MV-4-11 (cell line): ENCODE data around the gene FAM229B.
"Not testable (repeated sequence)": the region's sequence is repeated elsewhere in the genome, so short reads cannot be mapped to it uniquely, and the experiment has no call there.

Experiments
- DNase-seq: peaks from one replicate; lab custom pipeline; 2025; lab: John Stamatoyannopoulos, UW

FAM229B gene

DNA sequence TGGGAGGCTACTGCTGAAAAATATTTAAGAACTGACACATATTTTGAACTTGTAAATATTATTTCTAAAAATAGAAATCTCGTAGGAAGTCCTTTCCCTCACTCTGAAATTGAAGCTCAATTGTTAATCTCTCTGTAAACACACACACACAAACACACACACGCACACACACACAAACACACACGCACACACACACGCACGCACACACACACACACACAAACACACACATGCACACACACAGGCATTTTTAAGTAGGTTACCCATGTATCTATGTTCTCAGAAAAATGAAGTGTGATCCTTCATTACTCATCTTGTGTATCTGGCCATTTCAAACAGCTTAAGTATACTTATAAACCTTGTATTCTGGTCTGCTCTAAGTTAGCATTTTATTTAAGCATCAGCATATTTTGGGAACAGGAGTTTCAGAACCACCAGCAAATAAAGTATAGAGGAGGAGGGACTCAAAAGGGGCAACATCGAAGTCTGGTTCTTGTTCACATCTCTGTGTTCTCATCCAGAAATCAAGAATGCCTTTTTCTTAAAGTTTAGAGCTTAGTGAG is 21.9 kb upstream of the FAM229B start:
- no peak for DNase-seq

DNA sequence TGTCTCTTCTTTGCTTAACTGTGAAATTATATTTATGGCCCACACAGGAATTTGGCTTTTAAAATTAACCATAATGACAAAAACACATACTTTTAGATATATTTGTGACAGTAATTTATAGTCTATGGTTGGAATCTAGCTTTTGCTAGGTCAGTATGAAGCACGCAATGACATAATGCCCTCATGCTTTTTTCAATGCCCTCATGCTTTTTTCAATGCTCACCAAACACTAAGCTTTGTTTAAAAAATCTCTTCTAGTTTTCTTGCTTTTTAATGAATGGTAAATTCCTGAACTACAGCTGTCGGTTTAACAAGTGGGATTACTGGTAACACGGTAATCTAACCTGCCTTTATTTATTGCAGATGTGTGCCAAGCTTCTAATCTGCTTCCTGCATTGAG is 20.8 kb upstream of the FAM229B start:
- DNase-seq: no peak

- no peak for DNase-seq
Measured at GRCh38 chr6:112081569-112081968, 5.8 kb upstream of the FAM229B start.

DNA sequence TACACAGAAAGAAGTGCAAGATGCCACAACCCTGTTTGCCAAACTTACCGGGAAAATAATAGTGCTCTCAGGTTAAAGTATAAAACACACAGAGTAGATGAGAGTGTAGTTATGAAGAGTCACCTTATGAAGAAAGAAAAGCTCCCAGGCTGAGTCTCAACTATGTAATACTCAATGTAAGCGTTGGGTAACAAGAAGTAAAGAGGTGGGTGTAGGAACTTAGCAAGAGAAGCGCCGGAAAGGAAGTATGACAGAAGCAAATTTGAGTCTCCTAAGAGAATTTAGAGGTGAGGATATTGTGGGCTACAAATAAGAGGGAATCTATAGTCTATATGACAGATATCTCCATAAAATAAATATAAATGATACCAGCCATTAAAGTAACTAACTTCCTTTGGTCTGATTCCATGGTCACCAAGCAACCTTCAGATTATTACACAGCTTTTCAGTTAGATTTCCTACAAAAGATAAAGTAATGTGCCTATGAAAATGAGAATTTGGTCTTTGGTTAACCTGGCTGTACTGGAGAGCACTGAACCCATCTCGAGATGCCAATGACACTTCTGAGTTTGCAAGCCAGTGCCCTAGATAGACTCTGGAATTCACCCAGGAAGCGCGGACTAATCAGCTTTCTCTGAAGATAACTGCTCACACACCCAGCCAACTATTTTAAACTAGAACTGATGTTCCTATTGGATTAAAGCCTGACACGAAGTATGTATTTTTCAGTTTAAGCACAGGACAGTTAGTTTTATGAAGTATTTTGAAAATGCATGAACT is 1.9 kb upstream of the FAM229B start:
- no peak for DNase-seq

GRCh38 chr6:112086744-112087135 is 651 bp upstream of the FAM229B start:
- peak; percentile 49 for DNase-seq

- DNase-seq: no peak
Measured at GRCh38 chr6:112087916-112088315, 525 bp downstream of the FAM229B start.

DNA sequence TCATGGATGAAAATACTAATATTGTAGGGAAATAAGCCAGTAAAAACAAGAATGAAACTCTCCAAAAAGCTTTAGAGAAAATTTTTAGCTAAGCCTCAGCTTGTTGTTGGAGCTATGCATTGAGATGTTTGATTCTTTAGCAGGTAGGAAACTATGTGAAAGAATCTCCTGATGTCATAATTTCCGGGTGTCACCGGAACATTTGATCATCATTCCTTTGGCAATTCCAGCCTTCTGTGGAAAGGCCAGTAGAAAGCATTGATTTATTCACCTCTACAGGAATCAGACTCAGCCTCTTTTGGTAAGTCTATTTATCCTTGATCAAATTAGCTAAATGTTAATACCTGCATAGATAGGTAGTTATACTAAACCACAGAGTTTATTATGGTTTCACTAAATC is 9.5 kb downstream of the FAM229B start:
- no peak for DNase-seq

- DNase-seq: no peak
Measured at GRCh38 chr6:112100561-112100960, 13.2 kb downstream of the FAM229B start.

DNA sequence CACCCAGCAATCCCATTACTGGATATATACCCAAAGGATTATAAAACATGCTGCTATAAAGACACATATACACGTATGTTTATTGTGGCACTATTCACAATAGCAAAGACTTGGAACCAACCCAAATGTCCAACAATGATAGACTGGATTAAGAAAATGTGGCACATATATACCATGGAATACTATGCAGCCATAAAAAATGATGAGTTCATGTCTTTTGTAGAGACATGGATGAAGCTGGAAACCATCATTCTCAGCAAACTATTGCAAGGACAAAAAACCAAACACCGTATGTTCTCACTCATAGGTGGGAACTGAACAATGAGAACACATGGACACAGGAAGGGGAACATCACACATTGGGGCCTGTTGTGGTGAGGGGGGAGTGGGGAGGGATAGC is 18.6 kb downstream of the FAM229B start:
- DNase-seq: not testable (repeated sequence)

DNA sequence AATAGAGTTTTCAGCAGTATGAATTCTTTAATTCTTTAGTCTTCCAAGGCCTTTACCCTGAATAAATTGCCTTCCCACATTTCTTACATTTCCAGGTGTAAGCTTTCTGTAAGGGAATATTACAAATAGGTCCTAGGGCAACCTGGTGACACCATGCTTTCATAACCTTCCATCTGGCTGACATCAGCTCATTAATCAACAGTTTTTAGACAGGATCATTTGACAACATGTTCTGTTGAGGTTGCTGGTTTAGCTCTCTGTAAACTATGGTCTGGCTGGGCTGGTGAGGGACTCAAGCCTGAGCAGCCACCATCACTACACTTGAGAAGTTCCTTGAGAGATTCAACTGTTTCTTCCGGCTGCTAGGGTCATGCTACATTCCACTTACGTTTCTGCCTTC is 19.2 kb downstream of the FAM229B start:
- no peak for DNase-seq

DNA sequence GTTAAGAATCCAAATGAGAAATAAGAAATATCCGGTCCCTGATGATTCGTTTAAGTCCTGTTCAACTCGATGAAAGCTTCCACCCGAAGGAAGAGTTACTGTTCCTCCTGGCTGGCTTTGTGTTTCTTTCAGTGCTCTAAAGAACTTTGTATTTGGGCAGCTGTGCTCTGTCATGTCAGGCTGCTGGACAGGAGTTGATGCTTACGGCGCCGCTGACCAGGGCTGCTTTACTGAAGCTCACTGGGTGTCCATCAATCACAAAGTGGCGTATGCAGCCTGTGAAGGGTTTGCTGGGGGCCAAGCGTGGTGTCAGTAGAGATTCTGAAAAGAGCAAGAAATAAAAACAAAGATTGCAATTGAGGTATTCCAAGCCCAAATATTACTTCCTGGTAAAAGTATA is 21.9 kb downstream of the FAM229B start:
- DNase-seq: no peak

DNA sequence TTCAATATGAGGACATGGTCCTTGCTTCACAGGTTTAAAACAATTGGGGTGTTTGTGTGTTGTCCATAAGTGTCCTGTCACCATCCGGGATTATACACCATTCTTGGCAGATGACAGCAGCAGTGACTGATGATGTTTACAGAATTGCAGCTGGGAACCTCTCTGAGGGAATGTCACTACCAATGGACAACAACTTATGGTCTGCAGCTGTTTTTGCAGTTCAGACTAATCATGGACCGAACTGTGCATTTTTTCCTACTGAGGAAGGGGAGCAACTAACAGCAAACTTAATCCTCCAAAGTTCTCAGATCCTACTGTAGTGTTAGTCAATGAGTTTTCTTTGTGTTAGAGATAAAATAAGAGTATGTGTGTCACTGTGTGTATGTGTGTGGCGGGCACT is 26.0 kb downstream of the FAM229B start:
- no peak for DNase-seq

GRCh38 chr6:112113918-112114317 is 26.5 kb downstream of the FAM229B start:
- no peak for DNase-seq

GRCh38 chr6:112114577-112115223 is 27.3 kb downstream of the FAM229B start:
- DNase-seq: no peak

GRCh38 chr6:112116221-112116620 is 28.8 kb downstream of the FAM229B start:
- DNase-seq: no peak

- peak; percentile 32 for DNase-seq
Measured at GRCh38 chr6:112117554-112117953, 30.2 kb downstream of the FAM229B start.

- DNase-seq: no peak
Measured at GRCh38 chr6:112118034-112118433, 30.6 kb downstream of the FAM229B start.

DNA sequence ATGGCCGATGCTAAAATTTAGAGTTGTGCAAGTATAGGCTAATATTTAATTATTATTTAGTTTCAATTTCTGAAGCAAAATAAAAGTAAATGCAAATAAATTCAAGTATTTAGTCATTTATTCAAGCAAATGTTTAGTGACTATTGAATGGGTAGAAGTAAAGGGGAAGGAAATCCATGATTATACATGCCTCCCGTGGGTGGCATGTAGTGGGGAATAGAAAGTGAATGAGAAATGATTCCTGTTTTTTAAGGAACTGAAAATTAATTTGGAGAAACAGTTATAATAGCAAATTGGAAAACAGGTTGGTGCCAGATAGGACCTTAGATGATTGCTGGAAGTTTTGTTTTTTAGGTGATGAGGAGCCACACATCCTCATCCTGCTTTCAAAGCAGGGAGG is 35.4 kb downstream of the FAM229B start:
- peak; percentile 54 for DNase-seq

DNA sequence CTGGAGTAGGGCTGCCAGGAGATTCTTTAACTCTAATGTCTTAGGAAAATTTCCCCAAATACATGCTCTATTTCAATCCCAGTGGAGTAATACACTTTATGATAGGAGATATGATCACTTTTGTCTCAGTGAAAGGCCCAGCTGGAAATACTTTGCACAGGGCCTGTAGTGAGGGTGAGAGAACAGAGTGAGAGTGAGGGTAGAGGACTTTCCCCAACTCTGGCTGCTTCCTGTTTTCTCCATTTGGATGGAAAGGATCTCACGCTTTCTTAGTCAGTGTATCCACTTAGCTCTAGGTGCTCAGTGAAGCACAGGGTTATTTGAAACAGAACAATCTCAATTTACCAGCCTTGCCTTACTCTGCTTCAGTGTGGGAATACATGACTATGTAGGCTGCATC is 36.6 kb downstream of the FAM229B start:
- DNase-seq: no peak

DNA sequence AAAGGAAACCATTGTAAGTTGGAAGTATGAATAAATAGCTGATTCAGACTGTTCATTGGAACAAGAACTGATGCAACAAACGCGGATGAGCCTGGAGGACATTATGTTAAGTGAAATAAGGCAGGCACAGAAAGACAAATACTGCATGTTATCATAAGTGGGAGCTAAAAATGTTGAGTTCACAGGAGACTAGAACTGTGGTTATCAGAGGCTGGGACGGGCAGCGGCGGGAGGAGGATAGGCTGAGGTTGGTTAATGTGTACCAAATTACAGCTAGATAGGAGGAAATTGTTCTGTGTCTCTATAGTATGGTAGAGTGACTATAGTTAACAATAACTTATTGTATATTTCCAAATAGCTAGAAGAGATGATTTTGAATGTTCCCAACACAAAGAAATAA is 40.8 kb downstream of the FAM229B start:
- DNase-seq: no peak

GRCh38 chr6:112130878-112131277 is 43.5 kb downstream of the FAM229B start:
- DNase-seq: no peak

DNA sequence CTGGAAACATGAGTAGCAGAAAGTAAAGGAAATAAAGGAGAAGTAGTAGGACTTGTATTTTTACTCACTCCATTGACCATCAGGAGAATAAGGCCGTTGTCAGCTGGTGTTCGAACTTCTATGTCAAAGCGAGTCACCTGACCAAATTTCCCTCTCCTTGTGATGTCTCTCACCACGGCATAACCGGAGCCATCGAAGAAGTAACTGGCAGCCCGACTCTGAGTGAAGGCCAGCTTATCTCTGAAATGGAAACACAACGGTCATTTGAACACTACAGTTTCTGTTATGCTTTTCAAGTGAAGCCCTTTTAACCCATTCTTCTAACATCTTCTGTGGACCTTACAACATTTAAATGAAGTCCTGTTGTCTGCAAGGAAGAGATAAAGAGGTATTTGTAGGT is 51.7 kb downstream of the FAM229B start:
- no peak for DNase-seq

DNA sequence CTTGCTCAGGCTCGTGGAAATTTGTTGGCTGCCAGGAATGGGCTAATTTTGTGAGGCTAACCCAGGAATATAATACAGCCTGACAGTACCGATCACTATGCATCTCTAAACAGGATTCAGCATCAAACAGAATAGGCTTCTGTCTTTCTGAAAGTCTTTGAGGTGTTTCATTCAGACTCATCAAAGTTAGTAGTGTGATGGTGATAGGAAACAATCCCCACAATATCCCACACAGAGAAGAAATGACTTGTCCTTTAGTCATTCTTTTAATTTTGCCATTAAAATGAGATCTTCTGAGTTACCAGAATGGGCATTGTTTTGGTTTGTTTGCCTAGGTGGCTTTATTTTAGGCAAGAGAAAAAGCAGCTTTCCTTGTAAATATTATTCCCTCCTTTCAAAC is 54.3 kb downstream of the FAM229B start:
- DNase-seq: no peak
